Thyroid gland (tissue), 4 donors: ENCODE data around the gene CDH4.

ENCODE experiments used
- POLR2A ChIP-seq, 2 donors: fragments of 450-650 bp; IDR thresholded peaks; one replicate each; pipeline ENCODE4 v1.6.1; 2017; ENCODE audit warnings: antibody characterized with exemption in 2 of 2, mild to moderate bottlenecking in 2 of 2, moderate library complexity in 1 of 2
- TF ChIP-seq, protein P1 (sequence below), 6 experiments: fragments of 200-600 bp in 3 of 6; fragments of 450-650 bp in 3 of 6; sonication (generic) in 3 of 6; IDR thresholded peaks; one replicate each; pipeline ENCODE4 v1.5.1; 2016 to 2019; ENCODE audit warnings: antibody characterized with exemption in 6 of 6, mild to moderate bottlenecking in 2 of 6, inconsistent platforms in 1 of 6, moderate library complexity in 1 of 6

GRCh38 chr20:61850926-61851900 lies 599.2 kb downstream of the CDH4 start:
- no peak for TF ChIP-seq POLR2A (IDR thresholded peaks at IDR 0.05)
- TF ChIP-seq, protein P1, sequence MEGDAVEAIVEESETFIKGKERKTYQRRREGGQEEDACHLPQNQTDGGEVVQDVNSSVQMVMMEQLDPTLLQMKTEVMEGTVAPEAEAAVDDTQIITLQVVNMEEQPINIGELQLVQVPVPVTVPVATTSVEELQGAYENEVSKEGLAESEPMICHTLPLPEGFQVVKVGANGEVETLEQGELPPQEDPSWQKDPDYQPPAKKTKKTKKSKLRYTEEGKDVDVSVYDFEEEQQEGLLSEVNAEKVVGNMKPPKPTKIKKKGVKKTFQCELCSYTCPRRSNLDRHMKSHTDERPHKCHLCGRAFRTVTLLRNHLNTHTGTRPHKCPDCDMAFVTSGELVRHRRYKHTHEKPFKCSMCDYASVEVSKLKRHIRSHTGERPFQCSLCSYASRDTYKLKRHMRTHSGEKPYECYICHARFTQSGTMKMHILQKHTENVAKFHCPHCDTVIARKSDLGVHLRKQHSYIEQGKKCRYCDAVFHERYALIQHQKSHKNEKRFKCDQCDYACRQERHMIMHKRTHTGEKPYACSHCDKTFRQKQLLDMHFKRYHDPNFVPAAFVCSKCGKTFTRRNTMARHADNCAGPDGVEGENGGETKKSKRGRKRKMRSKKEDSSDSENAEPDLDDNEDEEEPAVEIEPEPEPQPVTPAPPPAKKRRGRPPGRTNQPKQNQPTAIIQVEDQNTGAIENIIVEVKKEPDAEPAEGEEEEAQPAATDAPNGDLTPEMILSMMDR (IDR thresholded peaks at IDR 0.05): no peak
